CD4-positive, alpha-beta T cell treated with Interleukin-1 beta for 1 hour (primary cell): ENCODE data around the gene VPS45.
A peak's percentile ranks its signal among the peaks of the same experiment; 100 is the strongest.

Experiments used
- DNase-seq, 2 donors: peaks; one replicate each; pipeline ENCODE4 v3.0.0-alpha.2; 2020 to 2022

VPS45 gene

DNA sequence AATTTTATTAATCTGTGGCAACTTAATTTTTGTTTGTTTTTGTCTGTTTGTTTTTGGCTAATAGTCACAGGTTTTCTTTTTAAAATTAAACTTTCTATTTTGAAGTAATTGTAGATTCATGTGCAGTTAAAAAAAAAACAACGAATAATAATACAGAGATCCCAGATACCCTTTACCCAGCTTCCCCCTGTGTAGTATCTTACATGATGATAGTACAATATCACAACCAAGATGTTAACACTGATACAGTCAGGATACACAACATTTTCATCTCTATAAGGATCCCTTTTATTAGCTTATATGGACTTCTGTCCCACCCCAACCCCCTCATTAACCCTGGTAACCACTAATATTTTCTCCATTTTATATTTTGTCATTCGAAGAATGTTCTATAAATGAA is 5.9 kb downstream of the VPS45 start:
- no peak for DNase-seq

DNA sequence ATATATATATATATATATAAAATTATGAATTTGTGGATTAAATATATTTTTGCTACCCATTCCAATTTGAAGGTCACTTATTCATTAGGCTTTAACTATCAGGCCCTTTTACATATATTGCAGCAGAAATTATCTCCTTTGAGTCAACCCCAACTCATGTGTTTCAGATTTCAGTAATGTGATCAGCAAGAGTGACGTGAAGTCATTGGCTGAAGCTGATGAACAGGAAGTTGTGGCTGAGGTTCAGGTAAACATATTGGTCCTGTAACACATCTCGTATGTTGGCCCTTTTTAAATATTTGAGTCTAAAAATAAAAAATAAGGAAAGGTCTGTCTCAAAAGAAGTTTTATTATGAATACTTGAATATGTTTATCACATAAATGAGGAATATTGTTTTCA is 8.5 kb downstream of the VPS45 start:
- peak; percentile 16 to 48 for DNase-seq

GRCh38 chr1:150076985-150077384 is 9.4 kb downstream of the VPS45 start:
- DNase-seq = no peak

GRCh38 chr1:150080784-150081183 is 13.2 kb downstream of the VPS45 start:
- no peak for DNase-seq

- DNase-seq = no peak
Observed at GRCh38 chr1:150082494-150082893, 14.9 kb downstream of the VPS45 start.

GRCh38 chr1:150083907-150084306 is 16.3 kb downstream of the VPS45 start:
- no peak for DNase-seq

DNA sequence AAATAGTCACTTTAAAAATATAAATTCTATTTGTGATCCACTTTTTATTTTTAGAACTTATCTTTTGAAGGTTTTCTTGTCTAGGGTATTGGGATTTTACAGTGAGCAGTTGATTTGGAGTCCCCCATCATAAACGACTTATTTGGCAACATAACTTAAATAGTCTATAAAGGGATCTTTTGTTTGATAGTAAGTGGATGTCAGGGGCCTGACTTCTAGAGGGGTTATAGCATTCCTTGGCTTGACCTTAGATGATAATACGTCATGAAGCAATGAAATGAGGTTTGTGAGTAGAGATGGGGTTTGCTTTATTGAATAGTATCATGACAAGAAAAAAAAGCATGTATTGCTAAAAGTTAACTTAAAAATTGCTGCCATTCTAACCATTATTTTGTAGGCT is 17.8 kb downstream of the VPS45 start:
- DNase-seq = no peak

- DNase-seq = no peak
Observed at GRCh38 chr1:150087415-150087814, 19.8 kb downstream of the VPS45 start.

DNA sequence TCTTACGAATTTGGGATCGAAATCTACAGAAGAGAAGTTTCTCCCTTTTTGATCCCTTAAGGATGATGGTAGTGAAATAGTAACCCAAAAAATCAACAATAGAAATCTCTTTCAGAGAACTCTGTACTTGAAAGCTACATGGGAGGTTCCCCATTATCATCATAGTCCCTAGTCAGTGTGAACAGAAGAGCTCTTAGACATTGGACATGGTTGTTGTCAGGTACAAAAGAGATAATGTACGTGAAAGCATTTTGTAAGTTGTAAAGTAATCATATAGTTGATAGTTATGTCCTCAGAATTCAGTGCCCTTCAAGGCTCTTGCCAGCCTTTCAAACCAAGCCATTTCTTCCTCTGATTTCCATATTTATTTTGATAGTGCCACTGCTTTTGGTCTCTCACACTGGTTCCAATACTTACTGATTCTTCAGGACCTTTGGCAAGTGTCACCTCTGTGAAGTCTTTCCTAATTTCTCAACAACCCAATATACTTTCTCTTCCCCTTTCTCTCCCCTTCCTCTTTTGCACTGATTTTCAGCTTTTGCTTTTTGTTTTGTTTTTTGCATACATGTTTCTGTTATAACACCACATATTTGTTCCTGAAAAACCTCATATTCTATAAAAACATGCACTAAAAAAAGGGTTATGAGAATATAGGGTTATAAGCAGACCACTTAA is 22.4 kb downstream of the VPS45 start:
- no peak for DNase-seq

- no peak for DNase-seq
Observed at GRCh38 chr1:150092180-150092791, 24.7 kb downstream of the VPS45 start.

- no peak for DNase-seq
Observed at GRCh38 chr1:150093805-150094204, 26.2 kb downstream of the VPS45 start.

DNA sequence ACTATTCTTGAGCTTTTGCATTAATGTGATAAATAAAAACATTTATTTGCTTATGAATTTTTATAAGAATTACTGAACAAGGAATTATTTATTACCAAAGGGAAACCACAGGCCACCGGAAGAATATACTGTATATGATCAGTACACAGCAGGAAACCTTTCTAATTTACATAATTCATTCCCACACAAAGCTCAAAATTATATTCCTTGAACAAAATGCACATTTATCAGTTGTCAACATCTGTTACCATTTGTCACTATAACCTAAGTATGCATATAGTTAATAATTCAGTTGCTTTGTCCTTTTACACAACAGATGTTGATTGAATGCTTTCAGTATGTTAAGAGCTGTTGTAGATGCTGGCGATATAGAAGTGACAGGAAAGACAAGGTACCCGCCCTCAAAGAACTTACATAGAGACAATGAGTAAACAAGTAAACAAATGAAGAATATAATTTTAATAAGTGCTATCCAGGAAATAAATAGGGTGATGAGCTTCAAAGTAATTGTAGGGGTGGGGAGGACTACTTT is 27.2 kb downstream of the VPS45 start:
- DNase-seq = no peak

DNA sequence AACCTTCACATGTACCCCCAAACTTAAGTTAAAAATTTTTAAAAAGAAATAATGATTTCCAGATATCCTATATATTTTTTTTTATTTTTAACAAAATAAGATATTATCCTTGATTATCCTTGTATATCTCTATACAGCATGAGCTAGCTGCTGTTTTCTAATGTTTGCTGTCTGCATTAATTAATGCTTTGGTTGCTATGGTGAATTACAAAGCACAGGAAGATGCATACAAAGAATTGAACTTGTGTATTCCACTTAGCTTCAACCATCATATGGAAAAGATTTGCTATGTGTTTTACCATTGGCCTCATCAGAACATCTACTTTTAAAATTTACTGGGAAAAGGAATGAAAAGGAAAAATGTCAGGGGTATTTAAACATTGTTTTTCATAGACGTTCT is 35.4 kb downstream of the VPS45 start:
- peak in 1 of 2 donors; percentile 38 for DNase-seq

- DNase-seq = peak; percentile 2 to 60
Observed at GRCh38 chr1:150106341-150106740, 38.8 kb downstream of the VPS45 start.

GRCh38 chr1:150109586-150109985 is 42.0 kb downstream of the VPS45 start:
- DNase-seq = peak in 1 of 2 donors; percentile 54

GRCh38 chr1:150110116-150110515 is 42.5 kb downstream of the VPS45 start:
- peak in 1 of 2 donors; percentile 30 for DNase-seq

- no peak for DNase-seq
Observed at GRCh38 chr1:150111670-150112069, 44.1 kb downstream of the VPS45 start.

- DNase-seq = no peak
Observed at GRCh38 chr1:150115121-150115520, 47.5 kb downstream of the VPS45 start.

GRCh38 chr1:150118716-150119115 is 51.1 kb downstream of the VPS45 start:
- peak in 1 of 2 donors; percentile 27 for DNase-seq

DNA sequence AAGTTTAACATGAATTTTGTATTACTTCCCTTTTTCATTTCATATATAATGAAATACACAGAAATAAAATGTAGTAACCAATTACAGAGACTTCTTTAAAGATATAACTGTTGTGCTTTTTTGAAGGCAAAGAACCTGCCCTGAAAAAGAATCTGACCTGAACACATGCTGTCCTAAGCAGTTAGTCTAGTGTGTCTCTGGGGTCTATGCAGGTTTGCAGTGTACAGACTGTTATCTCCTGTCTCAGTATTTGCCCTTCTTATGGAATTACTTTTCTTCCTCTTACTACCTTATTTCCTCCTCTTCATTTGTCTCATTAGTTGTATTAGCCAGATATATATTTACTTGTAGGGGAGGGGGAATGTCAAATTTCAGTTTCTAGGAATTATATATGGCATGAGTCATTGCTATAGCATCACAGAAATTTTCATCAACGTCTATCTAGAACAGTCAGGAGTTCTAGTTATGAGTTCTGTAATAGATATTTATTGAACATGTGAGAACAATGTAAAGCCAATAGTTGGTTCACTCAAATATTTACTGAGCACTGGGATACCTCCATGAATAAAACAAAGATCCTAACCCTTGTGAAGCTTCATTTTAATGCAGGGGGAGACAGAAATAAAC is 53.8 kb downstream of the VPS45 start:
- no peak for DNase-seq

DNA sequence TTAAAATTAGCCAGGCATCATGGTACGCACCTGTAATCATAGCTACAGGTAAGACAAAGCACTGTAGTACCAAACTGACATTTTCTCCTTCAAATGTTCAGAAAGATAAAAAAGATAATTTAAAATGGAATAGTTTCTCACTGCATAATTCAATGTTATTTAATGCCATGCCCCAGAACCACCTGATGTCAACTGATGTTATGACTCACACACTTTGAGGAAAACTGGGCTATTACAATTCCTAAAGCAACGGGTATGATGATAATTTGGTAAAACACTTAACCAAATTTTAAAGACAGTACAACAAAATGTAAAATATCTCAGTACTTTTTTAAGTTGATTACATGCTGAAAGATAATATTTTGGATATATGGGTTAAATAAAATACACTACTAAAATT is 59.2 kb downstream of the VPS45 start:
- DNase-seq = no peak

DNA sequence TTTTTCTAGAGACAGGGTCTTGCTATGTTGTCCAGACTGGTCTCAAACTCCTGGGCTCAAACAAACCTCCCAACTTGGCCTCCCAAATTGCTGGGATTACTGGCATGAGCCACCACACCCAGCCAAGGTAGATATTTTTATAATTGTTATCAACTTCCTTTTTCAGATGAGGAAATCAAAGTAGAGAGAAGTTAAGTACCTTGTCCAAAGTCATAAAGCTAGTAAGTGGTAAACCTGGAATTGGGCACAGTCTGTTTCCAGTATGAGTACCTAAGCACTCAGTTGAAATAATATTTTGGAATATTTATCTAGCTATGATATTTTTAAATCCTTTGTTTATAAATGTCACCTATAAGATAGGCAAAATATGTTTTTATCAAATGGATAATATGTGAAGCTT is 59.9 kb downstream of the VPS45 start:
- DNase-seq = no peak

- no peak for DNase-seq
Observed at GRCh38 chr1:150127868-150128267, 60.3 kb downstream of the VPS45 start.

DNA sequence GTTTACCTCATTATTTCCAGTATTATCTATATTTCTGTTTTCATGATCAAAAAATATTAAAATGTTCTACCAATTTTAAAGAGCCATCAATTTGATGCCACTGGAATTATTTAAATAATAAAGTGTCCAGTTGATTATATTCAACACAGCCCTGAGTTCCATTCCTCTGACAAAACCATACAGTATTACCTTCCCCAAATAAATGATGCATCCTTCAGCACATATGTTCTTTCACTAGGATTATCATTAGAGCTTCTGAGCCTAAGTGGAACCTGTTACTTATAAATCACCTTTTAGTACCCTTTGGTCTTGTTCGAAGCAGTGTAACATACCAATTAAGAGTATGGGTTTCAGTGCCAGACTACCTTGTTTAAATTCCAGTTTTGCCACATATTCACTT is 64.8 kb downstream of the VPS45 start:
- no peak for DNase-seq
